Lower lobe of right lung (tissue), 2 donors: ENCODE data around the gene CGB8. TPM values are rescaled to one million over a fixed set of nuclear protein-coding genes. Genes with fewer than 3 reads are reported as not detected.
"Not testable (repeated sequence)": the region's sequence is repeated elsewhere in the genome, so short reads cannot be mapped to it uniquely, and the experiment has no call there.

Experiments
- ATAC-seq, 2 donors: fragments of 200-7000 bp; cut with Tn5 transposase; one replicate each; pipeline ENCODE4 v1.9.1; 2020 to 2022; ENCODE audit warnings: mild to moderate bottlenecking in 2 of 2, moderate library complexity in 2 of 2
- DNase-seq: peaks from one replicate; pipeline ENCODE4 v3.0.0-alpha.2; 2020
- H3K27ac ChIP-seq: fragments of 200-600 bp; one replicate; pipeline ENCODE4 v1.8.0; 2022
- H3K27me3 ChIP-seq: fragments of 200-600 bp; one replicate; pipeline ENCODE4 v1.8.0; 2022; ENCODE audit warnings: low read depth
- H3K36me3 ChIP-seq: fragments of 200-600 bp; one replicate; pipeline ENCODE4 v1.8.0; 2022; ENCODE audit warnings: mild to moderate bottlenecking
- H3K4me1 ChIP-seq: fragments of 200-600 bp; one replicate; pipeline ENCODE4 v1.8.0; 2022
- H3K4me3 ChIP-seq: fragments of 200-600 bp; one replicate; pipeline ENCODE4 v1.8.0; 2022; ENCODE audit warnings: mild to moderate bottlenecking
- H3K9me3 ChIP-seq: fragments of 200-600 bp; one replicate; pipeline ENCODE4 v1.8.0; 2022
- intact Hi-C: fragments of 100-400 bp; cut with DNase I; formaldehyde crosslinking; loops from one replicate; pipeline ENCODE4 v1.11.0; 2022
- long read RNA-seq: library from polyadenylated mRNA; unstranded; transcript quantifications from one replicate; pipeline ENCODE4 v2.0.0, GENCODE V29; 2021
- total RNA-seq: library from RNA; stranded (reverse); fragmentation: NEBNext Ultra II Directional; extraction: Animal tissue kit (Norgen Biotek cat#: 25700); gene quantifications from one replicate; pipeline ENCODE4 v1.2.1, GENCODE V29; 2021
- TF ChIP-seq, protein P1 (sequence below): fragments of 200-600 bp; IDR thresholded peaks from one replicate; pipeline ENCODE4 v1.8.0; 2022; ENCODE audit warnings: antibody characterized with exemption, mild to moderate bottlenecking
- donor health status: DM: no; HTN: yes; CAD: no; lungs with severe emphysema.

CGB8 gene
- total RNA-seq: not detected
- long read RNA-seq: 0 reads

DNA sequence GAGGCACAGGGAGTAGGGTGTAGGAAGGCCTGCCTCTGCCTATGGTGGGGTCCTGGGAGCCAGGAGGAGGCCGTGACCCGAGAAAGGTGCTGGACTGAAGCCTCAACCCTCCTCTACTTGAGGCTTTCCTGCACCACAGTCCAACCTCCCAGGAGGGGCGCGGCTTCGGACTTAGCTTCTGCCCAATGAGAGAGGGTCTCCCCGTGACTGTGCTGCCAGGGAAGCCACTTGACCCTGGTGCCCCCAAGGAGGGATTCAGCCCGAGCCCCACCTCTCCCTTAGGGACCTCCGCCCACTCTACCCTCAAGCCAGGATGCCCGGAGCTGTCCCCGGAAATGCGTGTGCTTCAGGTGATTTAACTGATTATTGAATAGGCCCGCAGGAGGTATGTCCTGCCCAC lies at the start of gene CGB8:
TSS of gene CGB8 (minus strand) at position 101 of the 400 bp plus-strand sequence. CDS start 372 bp downstream, outside the sequence.
- H3K9me3 ChIP-seq, H3K36me3 ChIP-seq, H3K27ac ChIP-seq, H3K27me3 ChIP-seq, ATAC-seq, intact Hi-C loops, H3K4me3 ChIP-seq, DNase-seq, H3K4me1 ChIP-seq: not testable (repeated sequence)

GRCh38 chr19:49097453-49098288 lies 48.8 kb upstream of the CGB8 start:
- H3K4me3 ChIP-seq: no peak overlapping the region
- TF ChIP-seq, protein P1, sequence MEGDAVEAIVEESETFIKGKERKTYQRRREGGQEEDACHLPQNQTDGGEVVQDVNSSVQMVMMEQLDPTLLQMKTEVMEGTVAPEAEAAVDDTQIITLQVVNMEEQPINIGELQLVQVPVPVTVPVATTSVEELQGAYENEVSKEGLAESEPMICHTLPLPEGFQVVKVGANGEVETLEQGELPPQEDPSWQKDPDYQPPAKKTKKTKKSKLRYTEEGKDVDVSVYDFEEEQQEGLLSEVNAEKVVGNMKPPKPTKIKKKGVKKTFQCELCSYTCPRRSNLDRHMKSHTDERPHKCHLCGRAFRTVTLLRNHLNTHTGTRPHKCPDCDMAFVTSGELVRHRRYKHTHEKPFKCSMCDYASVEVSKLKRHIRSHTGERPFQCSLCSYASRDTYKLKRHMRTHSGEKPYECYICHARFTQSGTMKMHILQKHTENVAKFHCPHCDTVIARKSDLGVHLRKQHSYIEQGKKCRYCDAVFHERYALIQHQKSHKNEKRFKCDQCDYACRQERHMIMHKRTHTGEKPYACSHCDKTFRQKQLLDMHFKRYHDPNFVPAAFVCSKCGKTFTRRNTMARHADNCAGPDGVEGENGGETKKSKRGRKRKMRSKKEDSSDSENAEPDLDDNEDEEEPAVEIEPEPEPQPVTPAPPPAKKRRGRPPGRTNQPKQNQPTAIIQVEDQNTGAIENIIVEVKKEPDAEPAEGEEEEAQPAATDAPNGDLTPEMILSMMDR: peak; percentile 99
- H3K27ac ChIP-seq: no peak overlapping the region
- H3K36me3 ChIP-seq: peaks cover 100% of the 10 kb centered on the region
- H3K9me3 ChIP-seq: no peaks in the 10 kb centered on the region
- ATAC-seq (peak; percentile 85 to 91), DNase-seq (peak; percentile 68)
- H3K27me3 ChIP-seq: no peaks in the 10 kb centered on the region
- intact Hi-C loops: loop anchor here (5.0 kb wide), 1 partner anchor 110 kb away; no protein-coding TSS in a partner anchor
- peaks cover 8% of the 10 kb centered on the region for H3K4me1 ChIP-seq

DNA sequence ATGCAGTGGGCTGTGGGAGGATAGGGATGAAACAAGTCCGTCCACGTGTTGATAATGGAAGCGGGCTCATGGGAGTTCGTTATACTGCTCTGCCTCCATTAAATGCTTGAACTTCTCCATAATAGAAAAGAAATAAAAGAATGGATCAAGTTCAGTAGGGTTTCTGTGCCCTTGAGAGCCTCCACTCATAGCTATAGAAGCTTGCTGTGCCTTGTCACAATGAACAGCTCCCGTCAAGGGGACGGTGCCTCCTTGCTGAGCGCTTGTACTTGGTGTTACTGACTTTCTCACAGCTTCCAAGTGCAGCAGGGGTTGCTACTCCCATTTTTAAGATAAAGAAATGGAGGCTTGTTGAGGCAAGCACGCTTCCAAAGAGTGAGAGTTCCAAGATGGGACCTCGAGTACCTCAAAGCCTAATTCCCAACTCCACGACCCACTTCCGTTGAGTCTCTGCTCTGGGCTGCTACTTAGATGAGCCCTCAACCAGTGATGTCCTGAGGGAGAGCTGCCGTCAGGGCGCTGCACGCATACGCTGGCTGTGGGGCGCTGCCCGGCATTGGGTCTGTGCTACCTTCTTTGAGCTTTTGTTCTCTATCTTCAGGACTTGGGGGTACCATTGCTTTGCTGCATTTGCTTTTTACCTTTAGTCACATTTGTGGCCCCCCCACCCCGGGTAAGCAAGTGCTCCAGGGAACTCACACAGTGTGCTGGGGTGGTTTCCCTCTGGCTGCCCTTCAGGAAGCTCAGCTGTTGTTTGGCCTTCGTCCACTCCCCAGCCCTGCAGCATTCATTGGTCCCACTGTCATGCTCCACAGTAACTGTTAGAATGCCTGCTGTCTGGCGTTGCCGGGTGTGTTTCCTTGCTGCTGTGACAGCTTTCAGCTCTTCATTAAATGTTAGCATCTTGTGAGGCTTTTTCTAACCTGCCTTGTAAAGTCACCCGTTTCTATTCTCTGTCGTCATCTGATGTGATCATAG lies 45.9 kb upstream of the CGB8 start:
- TF ChIP-seq, protein P1: no peak
- no peak for DNase-seq
- H3K36me3 ChIP-seq: peaks cover 100% of the 10 kb centered on the region

GRCh38 chr19:49092686-49093085 lies 43.8 kb upstream of the CGB8 start:
- DNase-seq (no peak), ATAC-seq (no peak)
- intact Hi-C loops: no loop called here
- H3K4me1 ChIP-seq: peaks cover 6% of the 10 kb centered on the region
- peaks cover 95% of the 10 kb centered on the region for H3K36me3 ChIP-seq
- TF ChIP-seq, protein P1: no peak
- no peaks in the 10 kb centered on the region for H3K27me3 ChIP-seq
- H3K27ac ChIP-seq: no peak overlapping the region
- H3K4me3 ChIP-seq: no peak overlapping the region
- H3K9me3 ChIP-seq: no peaks in the 10 kb centered on the region

More for the DNA sequence above, 45.9 kb upstream of the CGB8 start:
- Histone ChIP-seq H3K4me1 (peaks cover 8% of the 10 kb centered on the region), H3K4me3 (no peak overlapping the region), H3K9me3 (no peaks in the 10 kb centered on the region), H3K27ac (no peak overlapping the region), H3K27me3 (no peaks in the 10 kb centered on the region)
- intact Hi-C loops: loop anchor here (5.0 kb wide), 1 partner anchor 113 kb away; no protein-coding TSS in a partner anchor
- ATAC-seq: no peak

- DNase-seq (no peak), ATAC-seq (no peak)
- Histone ChIP-seq H3K27ac (no peak overlapping the region), H3K4me1 (peaks cover 11% of the 10 kb centered on the region), H3K36me3 (peaks cover 94% of the 10 kb centered on the region), H3K4me3 (no peak overlapping the region), H3K27me3 (no peaks in the 10 kb centered on the region), H3K9me3 (no peaks in the 10 kb centered on the region)
- TF ChIP-seq, protein P1: no peak
- intact Hi-C loops: no loop called here
Measured at GRCh38 chr19:49091391-49092038, 42.6 kb upstream of the CGB8 start.
